ENCODE measurements around the gene PLXNA2. TPM values are rescaled to one million over a fixed set of nuclear protein-coding genes. Genes with fewer than 3 reads are reported as not detected.

Gene PLXNA2
- total RNA-seq, 1 experiment from 2014 or later, result 34.8 TPM

DNA sequence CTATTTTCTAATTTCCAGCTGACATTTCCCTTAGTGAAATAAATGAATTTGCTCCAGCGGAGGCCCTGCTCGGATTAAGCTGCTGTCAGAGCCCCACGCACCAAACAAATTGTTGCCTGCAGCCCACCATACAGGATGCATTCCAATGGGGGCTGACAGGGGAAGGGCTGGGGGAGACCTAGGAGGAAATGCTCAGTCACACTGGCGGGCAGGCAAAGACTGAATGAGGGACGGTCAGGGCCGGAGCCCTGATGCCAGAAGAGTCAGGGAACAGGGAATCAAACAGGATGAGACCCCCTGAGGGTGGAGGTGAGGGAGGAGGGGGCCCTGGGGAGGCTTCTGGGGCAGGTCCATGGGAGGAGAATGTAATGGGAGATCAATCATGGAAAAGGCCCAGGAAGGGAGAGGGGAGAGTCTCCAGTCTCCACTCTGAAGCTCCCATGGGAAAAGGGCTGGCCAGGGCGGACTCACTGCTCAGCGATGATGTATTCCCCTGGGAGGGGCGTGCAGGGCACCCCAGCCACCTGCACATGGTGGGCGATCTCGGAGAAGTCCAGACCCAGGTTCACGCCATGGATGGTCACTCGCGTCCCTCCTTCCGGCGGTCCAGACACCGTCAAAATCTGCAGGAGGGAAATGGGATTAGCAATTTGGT, 183.8 kb downstream of the PLXNA2 start:
- Histone ChIP-seq H3K27ac (no peak overlapping the region), H3K4me3 (no peak overlapping the region), H3K9me3 (replicated peaks) (no peaks in the 10 kb centered on the region), H3K36me3 (peaks cover 9% of the 10 kb centered on the region), H3K27me3 (no peaks in the 10 kb centered on the region), H3K4me1 (no peaks in the 10 kb centered on the region)
- DNase-seq, result no peak

DNA sequence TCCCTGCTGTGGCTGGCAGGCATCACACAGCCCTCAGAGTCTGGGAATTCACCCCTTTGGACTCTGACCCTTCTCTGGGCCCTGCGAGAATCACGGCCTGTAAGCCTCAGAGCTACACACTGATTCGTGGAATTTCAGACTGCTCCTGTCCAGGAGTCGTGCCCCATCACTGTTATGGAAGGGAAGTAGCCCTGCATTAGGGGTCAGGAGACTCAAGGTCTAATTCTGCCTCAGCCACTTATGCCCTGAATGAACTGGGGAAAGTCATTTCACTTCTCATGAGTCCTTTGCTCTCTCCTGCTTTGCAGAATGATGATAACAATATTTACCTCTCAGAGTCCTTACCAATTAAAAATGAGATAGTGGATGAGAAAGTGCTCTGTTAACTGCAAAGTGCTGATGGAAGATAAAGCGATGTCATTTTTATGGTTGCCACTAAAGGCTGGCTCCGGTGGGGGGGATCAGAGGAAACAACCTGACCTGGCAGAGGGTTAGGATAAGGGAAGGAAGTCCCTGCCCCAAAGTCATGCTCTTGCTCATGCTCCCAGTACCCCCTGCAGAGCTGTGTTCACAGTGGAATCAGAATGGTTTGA, 184.7 kb downstream of the PLXNA2 start:
- H3K27me3 ChIP-seq, result no peaks in the 10 kb centered on the region
- no peaks in the 10 kb centered on the region for H3K4me1 ChIP-seq
- H3K27ac ChIP-seq, result no peak overlapping the region
- no peak for DNase-seq
- H3K36me3 ChIP-seq, result peaks cover 12% of the 10 kb centered on the region
- H3K9me3 ChIP-seq (replicated peaks), result no peaks in the 10 kb centered on the region
- H3K4me3 ChIP-seq, result no peak overlapping the region

DNA sequence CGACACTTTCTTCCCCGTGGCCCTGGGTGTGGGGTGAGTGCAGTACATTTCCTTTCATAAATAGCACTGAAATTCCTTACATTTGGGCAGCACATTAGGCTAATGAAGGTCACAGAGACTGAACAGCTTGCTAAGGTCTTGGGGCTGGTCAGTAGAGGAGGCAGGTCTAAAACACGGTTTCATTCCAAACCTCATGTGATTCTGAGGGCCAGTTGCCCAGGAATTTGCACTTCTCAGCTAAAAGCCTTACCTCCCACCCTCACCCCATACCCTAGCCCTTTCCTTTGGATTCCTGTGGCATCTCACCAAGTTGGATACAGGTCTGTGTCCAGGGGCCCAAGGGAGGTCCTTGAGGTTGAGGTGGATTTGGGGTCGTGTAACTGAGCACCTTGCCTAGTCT, 185.4 kb downstream of the PLXNA2 start:
- H3K27ac ChIP-seq, result no peak overlapping the region
- no peak for DNase-seq
- no peak overlapping the region for H3K4me3 ChIP-seq
- no peaks in the 10 kb centered on the region for H3K9me3 ChIP-seq (replicated peaks)
- H3K27me3 ChIP-seq, result no peaks in the 10 kb centered on the region
- peaks cover 17% of the 10 kb centered on the region for H3K36me3 ChIP-seq
- no peaks in the 10 kb centered on the region for H3K4me1 ChIP-seq

DNA sequence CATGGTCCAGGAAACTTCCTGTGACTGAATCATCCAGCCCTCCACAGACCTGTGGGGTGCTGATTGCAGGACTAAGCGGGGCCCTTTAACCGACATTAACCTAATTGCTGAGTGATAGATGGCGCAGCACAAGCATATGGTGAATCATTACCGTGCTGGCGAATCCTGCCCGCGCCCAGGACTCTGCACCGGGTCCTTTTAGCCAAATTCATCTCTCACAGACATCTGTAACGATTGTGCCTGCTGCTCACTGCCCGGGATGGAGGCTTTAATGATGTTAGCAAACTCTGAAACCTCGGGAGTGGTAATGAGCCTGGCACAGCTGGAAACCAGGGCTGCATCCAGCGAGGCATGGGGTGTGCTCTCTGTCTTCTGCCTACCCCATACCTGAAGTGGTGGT, 185.9 kb downstream of the PLXNA2 start:
- no peak for DNase-seq
- H3K4me1 ChIP-seq, result no peaks in the 10 kb centered on the region
- H3K9me3 ChIP-seq (replicated peaks), result no peaks in the 10 kb centered on the region
- peaks cover 17% of the 10 kb centered on the region for H3K36me3 ChIP-seq
- H3K4me3 ChIP-seq, result no peak overlapping the region
- no peaks in the 10 kb centered on the region for H3K27me3 ChIP-seq
- H3K27ac ChIP-seq, result no peak overlapping the region

DNA sequence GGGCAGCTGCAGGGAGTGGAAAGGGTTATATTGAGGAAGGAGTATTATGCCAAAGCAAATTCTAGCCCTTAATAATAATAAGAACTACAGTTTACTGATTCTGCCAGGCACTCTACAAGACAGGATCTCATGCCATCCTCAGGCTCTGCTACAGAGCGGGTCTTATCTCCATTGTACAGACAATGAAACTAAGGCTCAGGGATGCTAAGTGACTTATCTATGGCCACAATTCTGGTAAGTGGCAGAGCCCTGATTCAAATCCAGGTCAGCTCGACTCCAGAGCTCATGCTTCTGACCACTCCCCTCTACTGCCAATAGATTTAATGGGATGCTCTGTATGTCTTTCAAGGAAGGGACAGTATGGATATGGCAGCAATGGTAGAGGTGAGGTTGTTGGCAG, 187.1 kb downstream of the PLXNA2 start:
- H3K4me1 ChIP-seq, result no peaks in the 10 kb centered on the region

DNA sequence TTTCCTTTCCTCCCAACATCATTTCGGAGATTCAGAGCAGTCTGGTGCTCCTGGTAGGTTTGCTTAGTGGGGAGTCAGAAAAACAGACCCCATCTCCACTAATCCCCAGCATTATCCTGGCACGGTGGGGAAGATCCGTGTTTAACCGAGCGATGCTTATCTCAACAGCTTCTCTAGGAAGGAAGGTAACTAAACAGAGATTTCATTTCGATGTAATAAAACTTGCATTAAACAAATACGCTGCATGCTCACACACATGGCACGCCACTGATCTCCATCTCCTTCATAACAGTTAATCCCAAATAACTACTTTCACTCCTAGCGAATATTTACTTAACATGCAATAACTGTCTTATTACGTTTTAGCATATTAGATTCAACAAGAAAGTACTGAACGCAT, 188.6 kb downstream of the PLXNA2 start:
- DNase-seq, result no peak
- H3K4me3 ChIP-seq, result no peak overlapping the region
- H3K4me1 ChIP-seq, result no peaks in the 10 kb centered on the region
- H3K36me3 ChIP-seq, result peaks cover 38% of the 10 kb centered on the region
- no peaks in the 10 kb centered on the region for H3K9me3 ChIP-seq (replicated peaks)
- H3K27ac ChIP-seq, result no peak overlapping the region
- no peaks in the 10 kb centered on the region for H3K27me3 ChIP-seq

More for the DNA sequence above, 187.1 kb downstream of the PLXNA2 start:
- Histone ChIP-seq H3K27ac (no peak overlapping the region), H3K36me3 (peaks cover 25% of the 10 kb centered on the region), H3K4me3 (no peak overlapping the region), H3K27me3 (no peaks in the 10 kb centered on the region), H3K9me3 (replicated peaks) (no peaks in the 10 kb centered on the region)
- DNase-seq, result no peak

DNA sequence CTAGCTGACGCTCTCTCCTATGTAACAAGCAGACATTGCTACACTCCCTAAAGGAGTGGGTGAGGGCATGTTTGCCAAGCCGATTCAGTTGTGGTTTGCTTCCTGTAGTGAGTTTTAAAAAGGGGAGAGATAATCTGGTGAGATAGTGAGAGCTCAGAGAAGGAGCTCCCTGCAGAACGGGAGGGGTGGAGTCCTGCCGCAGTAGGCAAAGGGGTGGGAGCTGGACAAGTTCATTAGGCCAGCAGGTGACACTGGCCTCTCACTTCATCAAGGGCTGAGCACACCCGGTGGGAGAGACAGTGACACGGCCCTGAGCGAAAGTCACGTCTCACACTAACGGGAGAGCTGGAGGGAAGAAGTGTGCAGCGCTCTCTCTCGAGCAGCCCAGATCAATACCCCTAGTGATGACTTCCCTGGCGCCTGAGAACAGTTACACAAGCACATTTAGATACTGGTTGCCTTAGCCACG, 189.2 kb downstream of the PLXNA2 start:
- Histone ChIP-seq H3K4me3 (no peak overlapping the region), H3K36me3 (peaks cover 42% of the 10 kb centered on the region), H3K27me3 (no peaks in the 10 kb centered on the region), H3K4me1 (no peaks in the 10 kb centered on the region), H3K9me3 (replicated peaks) (no peaks in the 10 kb centered on the region), H3K27ac (no peak overlapping the region)
- no peak for DNase-seq

DNA sequence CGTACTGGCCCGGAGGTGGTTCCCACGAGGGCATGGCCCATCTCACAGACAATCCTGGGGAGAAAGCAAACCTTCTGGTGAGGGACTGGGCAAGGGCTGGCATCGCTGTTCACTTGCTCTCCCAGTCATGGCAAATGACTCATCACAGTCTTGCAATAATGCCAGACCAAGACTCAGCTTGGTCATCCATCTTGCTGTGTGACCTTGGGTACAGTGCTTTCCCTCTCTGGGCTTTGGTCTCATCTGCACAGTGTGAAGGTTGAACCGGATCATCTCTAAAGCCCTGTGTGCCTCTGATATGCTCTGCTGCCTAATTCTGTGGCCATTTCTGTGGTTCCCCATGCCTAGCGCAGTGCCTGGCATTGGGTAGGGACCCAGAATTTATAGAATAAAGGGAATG, 189.7 kb downstream of the PLXNA2 start:
- no peaks in the 10 kb centered on the region for H3K27me3 ChIP-seq

DNA sequence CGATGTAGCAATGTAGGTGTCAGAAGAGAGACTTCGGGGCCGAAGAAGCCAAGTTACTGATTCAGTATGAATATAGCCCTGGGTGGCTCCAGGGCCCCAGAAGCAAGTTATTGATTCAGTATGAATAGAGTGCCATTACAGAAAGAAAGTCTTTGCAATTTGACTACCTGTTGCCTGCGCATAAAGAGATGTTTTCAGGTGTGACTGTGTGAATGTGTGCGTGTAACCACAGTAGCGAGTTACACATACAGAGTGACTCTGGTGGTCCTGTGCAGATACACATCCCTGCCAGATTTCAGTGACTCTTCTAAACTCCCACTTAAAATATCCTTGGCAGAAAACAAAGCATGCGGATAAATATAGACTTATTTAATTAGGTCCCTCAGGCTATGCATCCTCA, 190.5 kb downstream of the PLXNA2 start:
- Histone ChIP-seq H3K36me3 (peaks cover 45% of the 10 kb centered on the region), H3K4me3 (no peak overlapping the region), H3K4me1 (no peaks in the 10 kb centered on the region), H3K9me3 (replicated peaks) (no peaks in the 10 kb centered on the region), H3K27ac (no peak overlapping the region), H3K27me3 (no peaks in the 10 kb centered on the region)
- no peak for DNase-seq

More for the DNA sequence above, 189.7 kb downstream of the PLXNA2 start:
- no peak for DNase-seq
- peaks cover 45% of the 10 kb centered on the region for H3K36me3 ChIP-seq
- no peaks in the 10 kb centered on the region for H3K9me3 ChIP-seq (replicated peaks)
- H3K27ac ChIP-seq, result no peak overlapping the region
- H3K4me1 ChIP-seq, result no peaks in the 10 kb centered on the region
- H3K4me3 ChIP-seq, result no peak overlapping the region

DNA sequence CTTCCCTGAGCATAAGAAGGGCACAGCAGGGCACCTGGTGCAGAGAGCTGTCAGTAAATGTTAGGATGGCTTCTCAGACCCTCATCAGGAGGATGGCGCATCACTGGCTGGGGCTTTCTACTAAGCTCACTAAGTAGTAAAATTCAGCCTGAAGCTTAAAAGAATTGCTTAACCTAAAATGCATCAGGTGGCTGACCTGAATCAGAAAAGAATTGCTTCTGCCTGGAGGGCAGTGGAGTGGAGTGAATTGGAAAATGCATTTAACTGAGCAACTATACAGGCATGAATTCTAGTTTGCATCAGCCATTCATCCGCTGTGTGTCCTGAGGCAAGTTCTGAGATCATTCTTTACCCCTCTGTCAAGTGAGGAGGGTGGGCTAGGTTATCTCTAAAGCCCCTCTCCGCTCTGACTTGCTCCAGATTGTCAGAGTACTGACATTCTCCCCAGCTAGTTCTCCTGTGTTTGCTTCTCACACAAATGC, 191.2 kb downstream of the PLXNA2 start:
- Histone ChIP-seq H3K4me1 (no peaks in the 10 kb centered on the region), H3K36me3 (peaks cover 44% of the 10 kb centered on the region)

DNA sequence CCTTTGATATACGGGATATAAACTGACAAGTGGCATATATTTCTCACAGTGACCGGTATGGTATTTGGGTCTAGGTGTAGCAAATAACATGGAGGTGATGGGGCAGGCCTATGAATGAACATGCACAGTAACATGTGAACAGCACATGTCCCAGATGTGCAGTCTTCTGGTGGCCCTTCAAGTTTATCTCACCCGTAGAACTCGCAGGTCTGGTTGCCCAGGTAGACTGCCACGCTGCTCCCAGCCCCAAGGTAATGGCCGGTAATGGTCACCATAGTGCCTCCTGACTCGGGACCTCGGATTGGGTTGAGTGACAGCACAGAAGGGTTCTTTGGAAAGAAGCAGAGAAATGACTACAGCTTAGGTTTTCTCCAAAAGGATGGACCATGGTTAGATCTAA, 192.0 kb downstream of the PLXNA2 start:
- no peak overlapping the region for H3K27ac ChIP-seq
- H3K4me1 ChIP-seq, result no peaks in the 10 kb centered on the region
- no peaks in the 10 kb centered on the region for H3K27me3 ChIP-seq
- no peak for DNase-seq
- H3K9me3 ChIP-seq (replicated peaks), result no peaks in the 10 kb centered on the region
- H3K36me3 ChIP-seq, result peaks cover 39% of the 10 kb centered on the region
- no peak overlapping the region for H3K4me3 ChIP-seq

More for the DNA sequence above, 191.2 kb downstream of the PLXNA2 start:
- Histone ChIP-seq H3K27ac (no peak overlapping the region), H3K4me3 (no peak overlapping the region), H3K27me3 (no peaks in the 10 kb centered on the region), H3K9me3 (replicated peaks) (no peaks in the 10 kb centered on the region)
- DNase-seq, result no peak

DNA sequence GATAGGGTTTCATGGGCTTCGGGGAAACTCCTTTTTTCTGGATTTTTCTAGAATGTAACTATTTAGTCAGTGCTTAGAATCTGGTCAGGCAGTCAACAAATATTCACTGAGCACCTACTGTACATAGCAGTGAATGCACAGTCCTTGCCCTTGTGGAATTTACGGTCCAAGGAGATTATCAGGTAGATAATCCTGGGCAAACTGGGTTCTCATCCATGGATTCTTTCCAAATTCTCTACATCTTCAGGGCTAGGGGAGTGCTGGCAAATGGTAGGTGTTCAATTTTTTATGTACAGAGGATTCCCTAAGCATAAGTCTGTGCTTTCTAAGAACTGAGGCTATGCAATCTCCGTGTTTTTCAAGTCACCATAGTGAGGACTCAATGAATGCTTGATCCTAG, 192.5 kb downstream of the PLXNA2 start:
- H3K4me3 ChIP-seq, result no peak overlapping the region
- H3K27ac ChIP-seq, result no peak overlapping the region
- H3K4me1 ChIP-seq, result no peaks in the 10 kb centered on the region
- H3K9me3 ChIP-seq (replicated peaks), result no peaks in the 10 kb centered on the region
- DNase-seq, result no peak
- H3K36me3 ChIP-seq, result peaks cover 36% of the 10 kb centered on the region
- no peaks in the 10 kb centered on the region for H3K27me3 ChIP-seq

DNA sequence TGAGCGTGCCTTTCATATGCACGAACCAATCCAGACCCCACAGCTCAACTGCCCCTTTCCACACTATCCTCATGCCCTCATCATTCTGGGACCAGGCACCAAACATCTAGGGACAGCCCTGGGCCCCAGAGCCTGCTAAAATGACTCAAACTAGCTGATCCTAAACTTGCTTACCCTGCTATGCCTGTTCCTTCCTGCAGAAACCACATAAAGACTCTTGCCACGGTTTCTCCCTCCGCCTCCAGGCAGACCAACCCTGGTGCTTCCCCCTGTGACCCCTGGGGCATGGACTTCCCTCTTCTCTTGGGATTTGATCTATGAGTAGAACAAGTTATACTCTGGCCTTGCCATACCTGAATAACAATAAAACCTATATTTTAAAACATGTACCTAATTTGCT, 195.3 kb downstream of the PLXNA2 start:
- Histone ChIP-seq H3K36me3 (peaks cover 40% of the 10 kb centered on the region), H3K27ac (no peak overlapping the region), H3K4me3 (no peak overlapping the region), H3K9me3 (replicated peaks) (no peaks in the 10 kb centered on the region), H3K4me1 (no peaks in the 10 kb centered on the region), H3K27me3 (no peaks in the 10 kb centered on the region)
- no peak for DNase-seq

DNA sequence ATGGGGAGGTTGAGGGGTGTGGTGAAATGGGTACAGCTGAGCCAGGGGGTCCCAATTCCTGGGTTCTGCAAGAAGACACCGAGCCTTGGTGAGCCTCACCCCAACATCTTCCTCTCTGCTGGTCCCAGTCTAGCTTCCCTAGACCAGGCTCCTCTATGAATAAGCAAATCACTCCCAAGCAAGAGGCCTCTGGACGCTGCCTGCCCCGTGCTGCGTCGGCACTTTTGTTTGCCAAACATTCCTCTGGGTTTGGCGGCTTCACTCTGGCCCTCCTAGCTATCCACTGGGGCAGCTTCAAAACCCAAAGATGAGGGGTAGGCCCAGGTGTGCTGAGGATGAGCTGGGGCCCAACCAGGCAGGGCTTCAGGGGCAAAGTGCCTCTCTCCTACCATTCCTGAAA, 196.2 kb downstream of the PLXNA2 start:
- Histone ChIP-seq H3K4me1 (no peaks in the 10 kb centered on the region), H3K9me3 (replicated peaks) (no peaks in the 10 kb centered on the region), H3K4me3 (no peak overlapping the region), H3K36me3 (peaks cover 47% of the 10 kb centered on the region), H3K27ac (no peak overlapping the region), H3K27me3 (no peaks in the 10 kb centered on the region)
- DNase-seq, result no peak

DNA sequence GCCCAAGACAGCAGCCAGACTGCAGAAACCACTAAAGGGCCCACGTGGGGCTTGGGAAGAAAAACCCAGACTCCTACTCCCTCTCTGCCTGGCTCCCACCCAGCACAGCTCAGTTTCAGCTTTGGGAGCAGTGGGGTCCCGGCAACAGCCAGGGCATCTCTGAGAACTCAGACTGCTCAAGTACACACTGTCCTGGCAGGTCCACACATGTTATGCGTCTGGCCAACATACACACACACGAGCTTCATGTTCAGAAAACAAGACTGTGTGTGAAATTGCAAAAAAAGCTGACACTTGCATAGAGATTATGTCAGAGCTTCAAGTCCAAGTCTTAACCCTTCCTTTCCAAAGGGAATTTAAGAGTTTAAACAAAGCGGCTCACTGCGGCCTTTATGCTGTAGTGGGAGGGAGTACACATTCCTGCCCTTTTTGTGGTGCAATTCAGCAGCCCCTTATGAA, 196.7 kb downstream of the PLXNA2 start:
- peaks cover 48% of the 10 kb centered on the region for H3K36me3 ChIP-seq
- no peak overlapping the region for H3K27ac ChIP-seq
- no peaks in the 10 kb centered on the region for H3K4me1 ChIP-seq
- no peaks in the 10 kb centered on the region for H3K9me3 ChIP-seq (replicated peaks)
- H3K27me3 ChIP-seq, result no peaks in the 10 kb centered on the region
- DNase-seq, result no peak
- no peak overlapping the region for H3K4me3 ChIP-seq

All from SJCRH30 (cell line).